Testis (tissue), 2 donors: ENCODE measurements around the gene FCAMR.

Experiments
- CTCF ChIP-seq, 3 experiments: fragments of 450-650 bp in 2 of 3; fragments of 200-600 bp in 1 of 3; sonication (generic) in 1 of 3; IDR thresholded peaks; one replicate each; pipeline ENCODE4 v1.5.1; 2016 to 2019; ENCODE audit warnings: antibody characterized with exemption in 3 of 3, mild to moderate bottlenecking in 2 of 3, moderate library complexity in 1 of 3
- POLR2A ChIP-seq: fragments of 450-650 bp; IDR thresholded peaks from one replicate; pipeline ENCODE4 v1.6.1; 2017; ENCODE audit warnings: antibody characterized with exemption, mild to moderate bottlenecking, moderate library complexity

- no peak for TF ChIP-seq CTCF (IDR thresholded peaks at IDR 0.05)
- no peak for TF ChIP-seq POLR2A
Measured at GRCh38 chr1:207017615-207018559, 47.6 kb upstream of the FCAMR start.
